ENCODE data around the gene SLC2A5. TPM values are rescaled to one million over a fixed set of nuclear protein-coding genes. Genes with fewer than 3 reads are reported as not detected.

SLC2A5 gene
- total and polyA plus RNA-seq, 2 of the 4 experiments (the other 2 are of a cell fraction) = 0.03 to 0.18 TPM

- Histone ChIP-seq H3K18ac (ENCODE audit: low read depth, low read length) (no peak overlapping the region), H4K5ac (ENCODE audit: low read depth, low read length) (no peak overlapping the region), H3K14ac (replicated peaks; ENCODE audit: low read depth, low read length) (0 out of 2 replicates have a peak overlapping the region, but pooled peaks have one; percentile 51), H4K20me1 (ENCODE audit: insufficient read depth, low read length) (no peaks in the 10 kb centered on the region), H2BK120ac (ENCODE audit: low read depth, low read length) (peak overlapping the region; percentile 77), H3K4me3 (ENCODE audit: insufficient read depth, low read depth, low read length) (no peak overlapping the region), H3K23ac (ENCODE audit: low read depth, low read length) (no peak overlapping the region), H3K4me2 (ENCODE audit: low read depth, low read length) (peak overlapping the region; percentile 23; the same call in 1 of the 2 replicates), H3K4me1 (ENCODE audit: control insufficient read depth, insufficient read depth, low read length) (no peaks in the 10 kb centered on the region; the same call in none of the 2 replicates), H2AK9ac (replicated peaks; ENCODE audit: low read depth, low read length, poor library complexity) (peak overlapping the region; percentile 91), H3K4ac (ENCODE audit: low read depth, low read length) (peak overlapping the region; percentile 53), H2BK5ac (ENCODE audit: low read depth, low read length, poor library complexity, severe bottlenecking) (peak overlapping the region; percentile 56), H3K79me1 (ENCODE audit: low read depth in 1 of 2, low read length in 2 of 2) (no peaks in the 10 kb centered on the region), H3K36me3 (ENCODE audit: control insufficient read depth, insufficient read depth, low read length) (no peaks in the 10 kb centered on the region), H3K9me1 (ENCODE audit: insufficient read depth, low read length) (0 out of 2 replicates have a peak, but pooled peaks cover 5% of the 10 kb centered on the region), H2BK20ac (ENCODE audit: low read depth, low read length) (peak overlapping the region; percentile 66), H3K27ac (ENCODE audit: insufficient read depth, low read length) (no peak overlapping the region; the same call in 1 of the 2 replicates), H2AK5ac (ENCODE audit: low read depth, low read length) (peak overlapping the region; percentile 83), H3K56ac (ENCODE audit: extremely low read depth, insufficient read depth, low read length) (no peak overlapping the region), H2BK15ac (ENCODE audit: low read depth, low read length) (peak overlapping the region; percentile 42; the same call in 1 of the 3 replicates), H3K9ac (ENCODE audit: low read depth, low read length) (no peak overlapping the region), H4K8ac (ENCODE audit: low read depth in 2 of 2, low read length in 2 of 2) (peak overlapping the region in 1 of 2 experiments; percentile 66; a peak in 1 of 4 replicates), H3K27me3 (ENCODE audit: control insufficient read depth, insufficient read depth, low read length) (peaks cover 1% of the 10 kb centered on the region; the same call in 1 of the 2 replicates), H4K91ac (ENCODE audit: insufficient read depth, low read depth, low read length) (peak overlapping the region; percentile 53; the same call in 1 of the 2 replicates), H2AFZ (replicated peaks; ENCODE audit: low read length, poor library complexity) (peak overlapping the region; percentile 84), H3K9me3 (ENCODE audit: control insufficient read depth, insufficient read depth, low read length) (no peaks in the 10 kb centered on the region)
- dilution Hi-C loops (cut with HindIII; ENCODE audit: low sequenced_read_pairs, unreplicated experiment) (no loop called here), intact Hi-C loops (cut with micrococcal nuclease) (loop anchor here (5.0 kb wide), 1 partner anchor 114 kb away; no protein-coding TSS in a partner anchor), in situ Hi-C loops (cut with MboI; ENCODE audit: low sequenced_read_pairs) (loop anchor here (5.0 kb wide), 1 partner anchor 69 kb away; no protein-coding TSS in a partner anchor)
- no TSS peak for BruUV-seq (replicated peaks)
- peak; percentile 89 for ATAC-seq (ENCODE audit: low read depth)
- TF ChIP-seq BHLHE40 (IDR thresholded peaks at IDR 0.05; ENCODE audit: low read depth, low read length) = no peak
- TF ChIP-seq, protein P1, sequence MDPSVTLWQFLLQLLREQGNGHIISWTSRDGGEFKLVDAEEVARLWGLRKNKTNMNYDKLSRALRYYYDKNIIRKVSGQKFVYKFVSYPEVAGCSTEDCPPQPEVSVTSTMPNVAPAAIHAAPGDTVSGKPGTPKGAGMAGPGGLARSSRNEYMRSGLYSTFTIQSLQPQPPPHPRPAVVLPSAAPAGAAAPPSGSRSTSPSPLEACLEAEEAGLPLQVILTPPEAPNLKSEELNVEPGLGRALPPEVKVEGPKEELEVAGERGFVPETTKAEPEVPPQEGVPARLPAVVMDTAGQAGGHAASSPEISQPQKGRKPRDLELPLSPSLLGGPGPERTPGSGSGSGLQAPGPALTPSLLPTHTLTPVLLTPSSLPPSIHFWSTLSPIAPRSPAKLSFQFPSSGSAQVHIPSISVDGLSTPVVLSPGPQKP (IDR thresholded peaks at IDR 0.05; ENCODE audit: borderline replicate concordance, low read depth, low read length) = no peak
- TF ChIP-seq MAZ (IDR thresholded peaks at IDR 0.05; ENCODE audit: borderline replicate concordance, low read depth, low read length) = no peak; the same call in 1 of the 2 replicates
- TF ChIP-seq MXI1 (IDR thresholded peaks at IDR 0.05; ENCODE audit: borderline replicate concordance, low read depth, low read length) = 0 out of 2 replicates have a peak, but pooled peaks have one; percentile 33
- TF ChIP-seq NFE2L2 (IDR thresholded peaks at IDR 0.05; ENCODE audit: low read depth, low read length) = no peak
- peak; percentile 27; the same call in 1 of the 2 replicates for TF ChIP-seq FOS (IDR thresholded peaks at IDR 0.05; ENCODE audit: low read depth, low read length)
- TF ChIP-seq RAD21 (IDR thresholded peaks at IDR 0.05; ENCODE audit: low read length) = no peak
- no peak for TF ChIP-seq SMC3 (IDR thresholded peaks at IDR 0.05; ENCODE audit: low read depth, low read length)
- 23% methylated on average over 5 of the region's 14 CpGs; no CpG with 5 or more reads in 1 of the 2 experiments for WGBS, 2 experiments (ENCODE audit: extremely low coverage in 2 of 2, insufficient read length in 1 of 2)
- ChIA-PET POLR2A (ENCODE audit: unreplicated experiment) (no interaction called here), CTCF (interaction anchor here (0.6 to 1.4 kb wide), 3 partner anchors 19 to 71 kb away, joined by 3 read pairs; no protein-coding TSS in a partner anchor)
- peak; percentile 95 for DNase-seq
Measured at GRCh38 chr1:8985915-8986813, 83.3 kb downstream of the SLC2A5 start.
